CD4-positive, alpha-beta T cell treated with Interleukin-15 for 4 hours (primary cell): Measurements from ENCODE around the gene PDZK1IP1.

Experiments used
- DNase-seq: peaks from one replicate; pipeline ENCODE4 v3.0.0-alpha.2; 2020; ENCODE audit warnings: low spot score

The PDZK1IP1 gene

GRCh38 chr1:47137925-47138615, 51.8 kb downstream of the PDZK1IP1 start:
- DNase-seq: no peak

GRCh38 chr1:47137198-47137597, 52.6 kb downstream of the PDZK1IP1 start, which contains the start of gene CYP4A22:
Gene CYP4A22, plus strand, starts transcription at chr1:47137441. Its CDS starts 45 bp downstream, at chr1:47137486.
- no peak for DNase-seq
